GM19328 (cell line): ENCODE results near the gene NR2F2.

ENCODE experiments used
- ATAC-seq: cut with Tn5 transposase; IDR thresholded peaks from one replicate; pipeline ENCODE4 v1.9.1; 2021; ENCODE audit warnings: mild to moderate bottlenecking, moderate library complexity; ENCODE audit not compliant: unreplicated experiment

The NR2F2 gene

GRCh38 chr15:96352604-96353405, 22.3 kb downstream of the NR2F2 start:
- no peak for ATAC-seq

DNA sequence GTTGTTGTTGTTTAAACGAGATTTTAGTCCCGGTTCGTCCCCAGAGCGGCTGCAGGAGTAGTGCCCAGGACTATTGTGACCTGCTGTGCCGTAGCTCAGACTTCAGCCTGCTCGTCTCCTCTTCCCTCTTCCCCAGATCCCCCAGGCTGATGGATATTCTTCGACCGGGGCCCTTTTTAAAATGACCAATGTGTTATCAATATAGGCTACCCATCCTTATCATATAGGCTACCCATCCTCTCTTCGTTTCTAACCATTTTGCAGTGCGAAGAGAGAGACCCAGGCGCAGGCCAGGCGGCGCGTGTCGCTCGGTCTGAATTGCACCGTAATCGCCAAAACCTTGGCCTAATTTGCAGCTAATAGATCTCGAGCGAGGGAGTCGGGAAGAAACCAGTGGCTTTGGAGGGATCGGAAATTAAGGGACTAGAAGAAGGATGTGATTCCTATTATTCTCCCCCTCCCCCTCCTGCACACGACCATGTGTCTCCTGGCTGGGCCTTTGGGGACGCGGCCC, 23.0 kb downstream of the NR2F2 start:
- no peak for ATAC-seq

DNA sequence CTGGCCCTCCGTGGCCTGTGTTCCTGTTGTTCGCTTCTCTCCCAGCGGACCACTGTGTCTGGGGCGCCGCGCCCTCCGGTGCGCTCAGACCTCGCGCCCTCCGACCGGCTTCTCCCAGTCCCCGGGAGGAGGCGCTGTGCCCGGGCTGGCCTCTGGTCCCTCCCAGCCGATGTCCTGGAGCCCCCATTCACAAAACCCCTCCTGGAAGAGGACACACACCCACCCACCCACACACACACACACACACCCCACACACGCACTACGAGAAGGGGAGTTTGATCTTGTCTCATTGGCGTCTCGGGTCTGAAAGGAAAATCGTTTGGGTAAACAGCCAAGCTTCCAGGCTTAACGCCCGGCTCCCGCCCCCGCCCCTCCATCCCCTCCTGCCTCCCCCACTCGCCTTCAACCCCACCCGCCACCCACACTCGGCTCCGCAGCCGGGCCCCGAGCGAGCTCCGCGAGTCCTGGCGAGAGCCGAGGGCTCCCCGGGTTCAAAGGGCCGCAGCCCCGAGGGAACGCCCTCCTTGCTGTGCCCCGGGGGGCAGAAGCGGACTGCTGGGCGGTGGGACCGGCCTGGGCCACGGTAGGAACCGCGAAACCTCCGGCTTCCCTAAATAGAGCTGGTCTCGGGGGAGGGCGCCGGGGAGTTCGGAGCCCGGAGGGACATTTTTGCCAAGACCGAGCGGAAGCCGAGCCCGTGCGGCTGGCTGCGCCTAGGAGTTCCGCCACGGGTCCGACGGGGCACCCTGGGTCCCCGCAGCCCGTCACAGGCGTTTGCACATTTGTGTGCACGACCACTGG, 23.6 kb downstream of the NR2F2 start:
- no peak for ATAC-seq

GRCh38 chr15:96354731-96355567, 24.4 kb downstream of the NR2F2 start:
- ATAC-seq, result no peak

GRCh38 chr15:96355568-96356187, 25.2 kb downstream of the NR2F2 start:
- no peak for ATAC-seq

DNA sequence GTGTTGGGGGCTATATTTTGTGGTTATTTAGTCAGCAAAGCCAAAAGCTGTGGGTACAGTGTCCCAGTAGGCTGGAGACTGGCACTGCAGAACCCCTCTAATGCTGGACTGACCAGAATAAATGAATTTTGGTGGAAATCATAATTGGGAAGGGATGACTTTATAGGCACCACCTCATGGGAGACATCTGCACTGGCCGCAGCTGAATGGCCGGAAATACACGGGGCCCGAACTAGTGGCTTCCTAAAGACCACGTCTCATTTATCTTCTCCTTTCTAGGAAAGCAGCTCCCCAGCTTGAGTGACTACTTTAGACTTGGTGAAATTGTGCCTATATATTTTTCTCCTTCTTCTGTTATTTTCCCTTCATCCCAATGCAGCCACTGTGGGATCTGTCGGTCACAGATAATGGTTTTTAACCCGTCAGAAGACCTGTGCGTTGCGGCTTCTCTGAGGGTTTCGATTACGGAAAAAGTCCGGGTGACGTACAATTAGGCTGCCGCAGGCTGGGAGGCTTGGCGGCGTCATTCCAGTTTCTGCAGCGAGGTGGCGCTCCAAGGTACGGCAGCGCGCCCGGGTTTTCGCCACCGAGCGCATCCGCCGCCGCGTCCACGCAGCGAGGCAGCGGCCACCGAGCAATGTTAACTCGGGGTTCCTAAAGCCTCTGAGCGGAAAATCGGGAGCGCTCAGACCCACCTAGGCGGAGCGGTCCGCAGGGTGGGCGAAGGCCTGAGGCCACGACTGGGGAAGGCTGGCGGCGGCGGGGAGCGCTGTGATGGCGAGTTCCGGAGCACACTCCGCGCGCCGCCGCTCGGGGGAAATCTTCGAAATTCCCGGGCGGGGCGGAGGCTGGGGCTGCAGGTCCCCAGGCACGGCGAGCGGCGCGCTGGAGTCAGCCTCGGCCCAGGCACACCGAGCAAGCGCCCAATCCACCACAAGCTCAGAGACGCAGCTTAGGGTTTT, 26.3 kb downstream of the NR2F2 start:
- peak; percentile 61 for ATAC-seq

- no peak for ATAC-seq
These were observed 27.7 kb downstream of the NR2F2 start for GRCh38 chr15:96358001-96358801.

DNA sequence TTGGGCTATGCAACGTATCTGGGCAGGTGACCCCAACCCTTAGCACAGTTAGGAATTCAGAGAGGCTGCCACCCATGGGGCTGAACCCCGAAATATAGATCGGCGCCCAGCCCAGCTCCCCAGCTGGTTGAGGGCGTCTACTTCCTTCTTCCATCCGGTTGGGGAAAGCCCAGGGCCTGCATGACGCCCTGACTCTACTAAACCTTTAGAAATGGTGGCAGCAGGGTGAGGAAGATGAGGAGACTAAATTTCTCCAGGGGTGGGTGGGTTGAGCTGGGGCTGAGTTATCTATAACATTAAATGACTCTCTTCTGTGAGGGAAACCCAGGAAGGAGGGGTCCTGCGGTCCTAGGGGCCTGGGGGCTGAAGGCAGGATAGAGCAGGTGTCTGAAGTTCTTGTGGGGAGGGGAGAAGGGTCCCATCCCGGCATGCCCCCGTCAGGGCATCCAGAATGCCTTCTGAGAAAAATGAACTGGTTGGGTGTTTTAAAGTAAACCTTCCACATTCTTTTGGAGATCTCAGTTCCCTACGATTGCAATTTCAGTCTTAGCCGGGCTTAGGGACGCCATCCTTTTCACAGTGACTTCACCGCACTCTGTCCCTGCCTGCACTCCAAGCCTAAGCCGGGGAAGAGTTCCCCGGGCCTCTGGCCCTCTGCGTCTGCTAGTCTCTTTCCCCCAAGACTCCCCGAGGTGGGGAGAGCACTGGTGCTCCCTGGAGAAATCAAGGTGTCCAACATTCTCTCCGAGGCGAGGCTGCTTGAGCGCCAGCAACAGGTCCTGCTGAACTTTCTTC, 28.5 kb downstream of the NR2F2 start:
- no peak for ATAC-seq

DNA sequence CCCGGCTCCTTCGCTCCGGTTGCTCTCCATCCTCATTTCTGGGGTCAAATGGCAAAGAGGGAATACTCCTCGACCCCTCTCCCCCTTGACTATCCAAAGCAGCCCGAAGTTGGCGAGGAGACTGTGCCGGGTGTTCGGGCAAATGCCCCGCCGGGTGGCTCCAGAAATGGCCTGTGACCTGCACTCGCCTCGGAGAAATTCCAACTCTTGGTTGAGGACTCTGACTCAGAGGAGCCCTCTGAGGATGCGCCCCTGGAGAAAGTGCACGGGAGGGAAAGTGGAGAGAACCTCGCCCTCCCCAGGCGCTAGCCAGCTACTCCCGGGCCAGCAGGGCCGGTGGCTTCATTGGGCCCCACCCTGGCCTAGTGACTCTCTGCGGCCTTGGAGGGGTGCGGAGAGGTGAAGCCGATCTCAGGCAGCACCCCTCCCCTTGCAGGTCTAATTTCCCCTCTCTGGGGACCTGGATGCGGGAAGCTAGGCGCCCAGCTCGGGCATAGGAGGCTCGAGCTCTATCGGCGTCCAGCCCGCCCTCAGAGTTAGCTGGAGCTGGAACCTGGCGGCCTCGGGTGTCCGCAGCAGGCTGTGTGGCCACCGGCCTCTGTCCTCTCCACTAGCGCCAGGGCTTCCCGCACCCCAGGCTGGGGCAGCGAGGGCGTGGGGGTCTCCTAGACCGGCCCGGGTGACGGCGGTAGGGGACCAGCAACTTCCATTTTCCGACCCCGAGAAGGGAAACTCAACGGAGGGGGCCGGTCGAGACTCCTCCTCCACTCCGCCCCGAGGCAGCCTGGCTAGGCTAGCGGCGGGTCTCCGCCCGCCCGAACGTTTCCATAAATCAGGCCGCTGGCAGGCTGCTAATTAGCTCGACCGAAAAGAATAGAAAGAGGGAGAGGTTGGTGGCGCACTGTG, 29.4 kb downstream of the NR2F2 start:
- no peak for ATAC-seq

DNA sequence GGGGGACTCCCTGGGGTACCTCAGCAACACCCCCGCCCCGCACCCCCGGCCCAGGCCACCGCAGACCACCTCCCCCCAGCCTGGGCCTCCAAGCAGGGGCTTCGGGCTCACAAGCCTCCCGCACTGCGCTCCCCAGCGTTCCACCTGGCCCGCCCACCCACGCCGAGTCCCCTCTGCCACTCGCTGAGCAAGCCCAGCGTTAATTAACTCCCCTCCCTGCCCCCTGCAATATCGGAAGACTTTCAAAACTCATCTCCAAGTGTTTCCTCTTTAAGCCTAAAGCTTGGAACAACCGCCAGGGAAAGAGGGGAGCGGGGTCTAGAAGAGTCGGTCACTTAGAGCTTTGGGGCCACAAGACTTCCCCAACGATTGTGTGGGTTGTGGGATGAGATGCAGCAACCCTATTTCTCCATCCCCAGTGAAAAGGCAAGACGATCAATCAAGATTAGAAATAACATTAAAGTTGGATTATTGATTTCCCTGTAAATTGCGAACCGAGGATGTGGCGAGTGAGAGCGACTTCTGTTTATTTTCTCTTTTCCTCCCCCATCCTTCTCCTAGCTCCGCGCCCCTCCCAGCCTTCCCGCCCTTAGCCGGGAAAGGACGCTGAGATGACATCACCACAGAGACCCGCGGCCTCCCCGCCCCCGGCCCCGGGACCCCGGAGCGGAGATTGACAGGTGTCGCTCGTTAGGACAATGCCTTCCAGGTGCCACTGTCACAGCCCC, 30.2 kb downstream of the NR2F2 start:
- no peak for ATAC-seq

GRCh38 chr15:96361309-96362010, 31.0 kb downstream of the NR2F2 start:
- no peak for ATAC-seq

DNA sequence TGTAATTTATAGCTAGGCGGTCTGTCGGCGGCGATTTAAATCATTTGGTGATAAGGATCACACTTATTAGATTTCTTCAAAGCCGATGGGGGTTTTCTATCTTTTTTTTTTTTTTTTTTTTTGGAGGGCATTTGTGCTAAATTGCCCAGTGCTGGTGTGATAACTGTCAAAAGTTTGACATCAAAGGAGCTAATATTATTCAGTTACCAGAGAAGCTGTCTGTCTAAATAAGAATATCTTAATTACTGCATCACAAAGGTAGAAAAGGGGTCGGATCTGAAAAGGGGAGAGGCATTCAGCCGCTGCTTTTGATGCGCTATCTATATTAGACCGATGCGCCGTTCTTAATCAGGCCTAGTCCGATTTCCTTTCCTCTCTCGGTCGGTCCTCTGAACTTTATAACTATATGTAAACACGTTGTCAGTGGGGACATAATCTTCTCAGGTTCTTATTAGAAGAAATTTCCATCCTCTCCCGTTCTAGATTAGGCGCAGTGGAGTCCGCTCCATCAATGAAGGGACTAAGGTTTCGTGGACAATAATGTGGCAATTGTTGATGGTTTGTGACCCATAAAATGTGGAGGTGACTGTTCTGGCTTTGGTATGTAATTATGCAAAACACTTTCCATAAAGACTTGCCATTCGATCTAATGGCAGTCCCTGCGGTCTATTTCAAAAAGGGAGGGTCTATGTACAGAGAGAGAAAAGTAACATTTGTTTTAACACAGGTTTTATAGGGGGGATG, 31.7 kb downstream of the NR2F2 start:
- ATAC-seq, result no peak

- ATAC-seq, result no peak
These were observed 32.5 kb downstream of the NR2F2 start for GRCh38 chr15:96362755-96363651.

- no peak for ATAC-seq
These were observed 33.2 kb downstream of the NR2F2 start for GRCh38 chr15:96363707-96364106.
